ENCODE results near the gene ZNF214. TPM values are rescaled to one million over a fixed set of nuclear protein-coding genes. Genes with fewer than 3 reads are reported as not detected.

ZNF214 gene
- not detected for total RNA-seq

- H3K27ac Mint-ChIP-seq: no peak within 1 kb of the TSS
- peaks cover 0 to 5% of the 10 kb centered on the region in 2 donors for H3K36me3 Mint-ChIP-seq
- peak in 1 of 2 donors; percentile 18 for ATAC-seq
- no peak for DNase-seq (ENCODE audit: low spot score in 2 of 2)
- no peaks in the 10 kb centered on the region for H3K9me3 Mint-ChIP-seq
These were observed at the start of gene ZNF214, which contains the start of gene NLRP14 for GRCh38 chr11:7020183-7020917. TSS of gene ZNF214 (minus strand) at chr11:7020346. CDS start at chr11:7002835, 17,511 bp downstream. TSS of gene NLRP14 (plus strand) at chr11:7020479. CDS start at chr11:7038587, 18,108 bp downstream.

GRCh38 chr11:7062534-7062933, 42.4 kb upstream of the ZNF214 start:
- DNase-seq (ENCODE audit: low spot score in 2 of 2) (no peak), ATAC-seq (no peak)
- Mint-ChIP-seq H3K36me3 (no peaks in the 10 kb centered on the region), H3K9me3 (no peaks in the 10 kb centered on the region), H3K27ac (no peak overlapping the region)

GRCh38 chr11:7060868-7061267, 40.7 kb upstream of the ZNF214 start:
- no peaks in the 10 kb centered on the region for H3K36me3 Mint-ChIP-seq
- ATAC-seq (no peak), DNase-seq (ENCODE audit: low spot score in 2 of 2) (no peak)
- H3K27ac Mint-ChIP-seq: no peak overlapping the region
- no peaks in the 10 kb centered on the region for H3K9me3 Mint-ChIP-seq

GRCh38 chr11:7057641-7058040, 37.5 kb upstream of the ZNF214 start:
- Mint-ChIP-seq H3K27ac (no peak overlapping the region), H3K36me3 (no peaks in the 10 kb centered on the region), H3K9me3 (no peaks in the 10 kb centered on the region)
- no peak for DNase-seq (ENCODE audit: low spot score in 2 of 2)
- ATAC-seq: no peak

GRCh38 chr11:7056828-7057513, 36.8 kb upstream of the ZNF214 start:
- ATAC-seq: no peak
- DNase-seq (ENCODE audit: low spot score in 2 of 2): no peak
- H3K36me3 Mint-ChIP-seq: no peaks in the 10 kb centered on the region
- no peaks in the 10 kb centered on the region for H3K9me3 Mint-ChIP-seq
- H3K27ac Mint-ChIP-seq: no peak overlapping the region

GRCh38 chr11:7050191-7050590, 30.0 kb upstream of the ZNF214 start:
- Mint-ChIP-seq H3K9me3 (no peaks in the 10 kb centered on the region), H3K27ac (no peak overlapping the region), H3K36me3 (no peaks in the 10 kb centered on the region)
- DNase-seq (ENCODE audit: low spot score in 2 of 2): no peak
- no peak for ATAC-seq

GRCh38 chr11:7046474-7047175, 26.5 kb upstream of the ZNF214 start:
- Mint-ChIP-seq H3K27ac (no peak overlapping the region), H3K36me3 (no peaks in the 10 kb centered on the region), H3K9me3 (no peaks in the 10 kb centered on the region)
- ATAC-seq (no peak), DNase-seq (ENCODE audit: low spot score in 2 of 2) (no peak)

GRCh38 chr11:7034019-7034418, 13.9 kb upstream of the ZNF214 start:
- ATAC-seq: no peak
- no peaks in the 10 kb centered on the region for H3K9me3 Mint-ChIP-seq
- no peaks in the 10 kb centered on the region for H3K36me3 Mint-ChIP-seq
- H3K27ac Mint-ChIP-seq: no peak overlapping the region
- DNase-seq (ENCODE audit: low spot score in 2 of 2): no peak

GRCh38 chr11:7032692-7033091, 12.5 kb upstream of the ZNF214 start:
- DNase-seq (ENCODE audit: low spot score in 2 of 2): no peak
- no peaks in the 10 kb centered on the region for H3K36me3 Mint-ChIP-seq
- no peak overlapping the region for H3K27ac Mint-ChIP-seq
- ATAC-seq: no peak
- no peaks in the 10 kb centered on the region for H3K9me3 Mint-ChIP-seq

GRCh38 chr11:7031471-7031871, 11.3 kb upstream of the ZNF214 start:
- Mint-ChIP-seq H3K36me3 (no peaks in the 10 kb centered on the region), H3K27ac (no peak overlapping the region), H3K9me3 (no peaks in the 10 kb centered on the region)
- DNase-seq (ENCODE audit: low spot score in 2 of 2): no peak
- ATAC-seq: no peak

- DNase-seq (ENCODE audit: low spot score in 2 of 2) (no peak), ATAC-seq (no peak)
- Mint-ChIP-seq H3K36me3 (no peaks in the 10 kb centered on the region), H3K27ac (no peak overlapping the region), H3K9me3 (no peaks in the 10 kb centered on the region)
These were observed 10.7 kb upstream of the ZNF214 start for GRCh38 chr11:7030836-7031235.

GRCh38 chr11:7028141-7028540, 8.0 kb upstream of the ZNF214 start:
- no peak for DNase-seq (ENCODE audit: low spot score in 2 of 2)
- H3K36me3 Mint-ChIP-seq: no peaks in the 10 kb centered on the region
- no peaks in the 10 kb centered on the region for H3K9me3 Mint-ChIP-seq
- H3K27ac Mint-ChIP-seq: no peak overlapping the region
- ATAC-seq: no peak

GRCh38 chr11:7021318-7021717, 1.2 kb upstream of the ZNF214 start:
- no peak for ATAC-seq
- peaks cover 0 to 5% of the 10 kb centered on the region in 2 donors for H3K36me3 Mint-ChIP-seq
- no peaks in the 10 kb centered on the region for H3K9me3 Mint-ChIP-seq
- no peak overlapping the region for H3K27ac Mint-ChIP-seq
- no peak for DNase-seq (ENCODE audit: low spot score in 2 of 2)

- peaks cover 0 to 5% of the 10 kb centered on the region in 2 donors for H3K36me3 Mint-ChIP-seq
- DNase-seq (ENCODE audit: low spot score in 2 of 2) (no peak), ATAC-seq (peak; percentile 11 to 43)
- no peak overlapping the region for H3K27ac Mint-ChIP-seq
- no peaks in the 10 kb centered on the region for H3K9me3 Mint-ChIP-seq
These were observed 505 bp downstream of the ZNF214 start for GRCh38 chr11:7019500-7020182.

- Mint-ChIP-seq H3K27ac (no peak overlapping the region), H3K9me3 (no peaks in the 10 kb centered on the region), H3K36me3 (peaks cover 0 to 5% of the 10 kb centered on the region in 2 donors)
- no peak for DNase-seq (ENCODE audit: low spot score in 2 of 2)
- no peak for ATAC-seq
These were observed 4.1 kb downstream of the ZNF214 start for GRCh38 chr11:7016011-7016410.

GRCh38 chr11:7014118-7014517, 6.0 kb downstream of the ZNF214 start:
- ATAC-seq (no peak), DNase-seq (ENCODE audit: low spot score in 2 of 2) (no peak)
- no peak overlapping the region for H3K27ac Mint-ChIP-seq
- peaks cover 0 to 5% of the 10 kb centered on the region in 2 donors for H3K36me3 Mint-ChIP-seq
- H3K9me3 Mint-ChIP-seq: no peaks in the 10 kb centered on the region

- no peak overlapping the region for H3K27ac Mint-ChIP-seq
These were observed 15.7 kb downstream of the ZNF214 start for GRCh38 chr11:7004482-7004881.

More at GRCh38 chr11:7004482-7004881, 15.7 kb downstream of the ZNF214 start:
- Mint-ChIP-seq H3K36me3 (no peaks in the 10 kb centered on the region), H3K9me3 (no peaks in the 10 kb centered on the region)
- no peak for DNase-seq (ENCODE audit: low spot score in 2 of 2)
- peak in 1 of 2 donors; percentile 41 for ATAC-seq

Data from activated naive CD4-positive, alpha-beta T cell treated with anti-CD3 and anti-CD28 coated beads, Interleukin-2, amount 50 U/mL, for 72 hours (primary cell).